Mesendoderm (in vitro differentiated cells): ENCODE results near the gene RAI14.
"Not testable (repeated sequence)": the region's sequence is repeated elsewhere in the genome, so short reads cannot be mapped to it uniquely, and the experiment has no call there.

ENCODE experiments used
- DNase-seq: peaks from one replicate; pipeline ENCODE4 v3.0.0; 2013
- H2AK5ac ChIP-seq: 2 replicates; pipeline ENCODE4 v1.6.1; 2013; ENCODE audit warnings: low read length, inconsistent platforms
- H2BK120ac ChIP-seq: 2 replicates; pipeline ENCODE4 v1.6.1; 2013; ENCODE audit warnings: low read depth, mild to moderate bottlenecking, low read length, moderate library complexity, mixed read lengths
- H2BK15ac ChIP-seq: replicated peaks from 2 replicates; pipeline ENCODE4 v1.6.1; 2013; ENCODE audit warnings: low read depth, mild to moderate bottlenecking, moderate library complexity
- H2BK5ac ChIP-seq: 2 replicates; pipeline ENCODE4 v1.6.1; 2013; ENCODE audit warnings: low read length, inconsistent platforms
- H3K18ac ChIP-seq: 2 replicates; pipeline ENCODE4 v1.6.1; 2013; ENCODE audit warnings: mild to moderate bottlenecking, low read length, mixed read lengths
- H3K23ac ChIP-seq: one replicate; pipeline ENCODE4 v1.6.1; 2013; ENCODE audit warnings: low read length
- H3K27ac ChIP-seq: 2 replicates; pipeline ENCODE4 v1.5.1; 2013; ENCODE audit warnings: low read depth, mild to moderate bottlenecking, inconsistent platforms, low read length, moderate library complexity
- H3K27me3 ChIP-seq: 2 replicates; pipeline ENCODE4 v1.6.1; 2013; ENCODE audit warnings: low read length, control low read depth, mild to moderate bottlenecking, inconsistent platforms; ENCODE audit not compliant: insufficient read depth, poor library complexity
- H3K36me3 ChIP-seq: 2 replicates; pipeline ENCODE4 v1.6.1; 2013; ENCODE audit warnings: low read length, inconsistent platforms; ENCODE audit not compliant: control insufficient read depth, insufficient read depth
- H3K4ac ChIP-seq: one replicate; pipeline ENCODE4 v1.6.1; 2013; ENCODE audit warnings: low read depth, mild to moderate bottlenecking, low read length, moderate library complexity
- H3K4me1 ChIP-seq: 2 replicates; pipeline ENCODE4 v1.6.1; 2013; ENCODE audit warnings: low read depth, low read length, inconsistent platforms; ENCODE audit not compliant: control insufficient read depth
- H3K4me2 ChIP-seq: 2 replicates; pipeline ENCODE4 v1.6.1; 2013; ENCODE audit warnings: low read length
- H3K4me3 ChIP-seq: 2 replicates; pipeline ENCODE4 v1.5.1; 2013; ENCODE audit warnings: mild to moderate bottlenecking, low read length
- H3K56ac ChIP-seq: one replicate; pipeline ENCODE4 v1.6.1; 2013; ENCODE audit warnings: low read length
- H3K79me1 ChIP-seq: 2 replicates; pipeline ENCODE4 v1.6.1; 2013; ENCODE audit warnings: low read length, inconsistent platforms
- H3K79me2 ChIP-seq: 2 replicates; pipeline ENCODE4 v1.6.1; 2013; ENCODE audit warnings: mild to moderate bottlenecking, low read length; ENCODE audit not compliant: control insufficient read depth, insufficient read depth
- H3K9ac ChIP-seq: 2 replicates; pipeline ENCODE4 v1.6.1; 2013; ENCODE audit warnings: low read length, inconsistent platforms
- H4K5ac ChIP-seq: one replicate; pipeline ENCODE4 v1.6.1; 2013; ENCODE audit warnings: low read length
- H4K8ac ChIP-seq: one replicate; pipeline ENCODE4 v1.6.1; 2013; ENCODE audit warnings: low read depth, mild to moderate bottlenecking, control low read depth, low read length, moderate library complexity
- WGBS: extraction: QIAGEN DNeasy Blood & Tissue Kit; methylation state at CpG from one replicate; pipeline ENCODE4 v1.1.7; 2013; ENCODE audit warnings: low lambda C conversion rate, missing lambda C conversion rate; ENCODE audit not compliant: insufficient coverage; ENCODE audit errors: extremely low coverage; 5-methylcytosine and 5-hydroxymethylcytosine counted together

RAI14 gene

DNA sequence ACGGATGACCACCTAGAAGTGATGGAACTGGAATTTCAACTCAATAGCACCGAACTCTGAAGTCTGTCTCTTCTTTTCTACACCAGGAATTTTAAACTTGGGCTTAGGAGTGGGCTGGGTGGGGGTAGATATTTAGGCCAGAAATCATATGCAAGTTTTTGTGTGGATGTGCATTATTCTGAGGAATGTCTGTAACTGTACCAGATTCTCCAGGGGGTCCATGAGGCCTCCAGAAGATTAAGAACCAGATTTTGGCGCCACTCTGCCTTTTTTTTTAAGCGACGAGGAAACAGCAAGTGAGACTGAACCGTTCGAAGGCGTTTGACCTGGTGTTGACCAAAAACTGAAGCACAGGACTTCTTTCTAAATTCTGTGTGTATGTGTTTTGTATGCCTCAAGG is 94.1 kb downstream of the RAI14 start:
- peaks cover 10% of the 10 kb centered on the region for H3K79me1 ChIP-seq
- H3K18ac ChIP-seq, result no peak overlapping the region
- H3K4ac ChIP-seq, result no peak overlapping the region
- no peak overlapping the region for H4K5ac ChIP-seq
- no peak overlapping the region for H2AK5ac ChIP-seq
- H3K9ac ChIP-seq, result no peak overlapping the region
- H2BK15ac ChIP-seq, result no peak overlapping the region
- H3K27me3 ChIP-seq, result no peaks in the 10 kb centered on the region
- H3K36me3 ChIP-seq, result no peaks in the 10 kb centered on the region
- no peak overlapping the region for H3K56ac ChIP-seq
- no peak overlapping the region for H2BK5ac ChIP-seq
- no peak overlapping the region for H3K4me2 ChIP-seq
- no peak overlapping the region for H3K27ac ChIP-seq
- H3K23ac ChIP-seq, result no peak overlapping the region
- no peak overlapping the region for H3K4me3 ChIP-seq
- no peak for DNase-seq
- no peak overlapping the region for H4K8ac ChIP-seq
- no peak overlapping the region for H2BK120ac ChIP-seq
- H3K79me2 ChIP-seq, result peaks cover 19% of the 10 kb centered on the region
- no CpG with 5 or more reads among the region's 8 CpGs for WGBS
- no peaks in the 10 kb centered on the region for H3K4me1 ChIP-seq

DNA sequence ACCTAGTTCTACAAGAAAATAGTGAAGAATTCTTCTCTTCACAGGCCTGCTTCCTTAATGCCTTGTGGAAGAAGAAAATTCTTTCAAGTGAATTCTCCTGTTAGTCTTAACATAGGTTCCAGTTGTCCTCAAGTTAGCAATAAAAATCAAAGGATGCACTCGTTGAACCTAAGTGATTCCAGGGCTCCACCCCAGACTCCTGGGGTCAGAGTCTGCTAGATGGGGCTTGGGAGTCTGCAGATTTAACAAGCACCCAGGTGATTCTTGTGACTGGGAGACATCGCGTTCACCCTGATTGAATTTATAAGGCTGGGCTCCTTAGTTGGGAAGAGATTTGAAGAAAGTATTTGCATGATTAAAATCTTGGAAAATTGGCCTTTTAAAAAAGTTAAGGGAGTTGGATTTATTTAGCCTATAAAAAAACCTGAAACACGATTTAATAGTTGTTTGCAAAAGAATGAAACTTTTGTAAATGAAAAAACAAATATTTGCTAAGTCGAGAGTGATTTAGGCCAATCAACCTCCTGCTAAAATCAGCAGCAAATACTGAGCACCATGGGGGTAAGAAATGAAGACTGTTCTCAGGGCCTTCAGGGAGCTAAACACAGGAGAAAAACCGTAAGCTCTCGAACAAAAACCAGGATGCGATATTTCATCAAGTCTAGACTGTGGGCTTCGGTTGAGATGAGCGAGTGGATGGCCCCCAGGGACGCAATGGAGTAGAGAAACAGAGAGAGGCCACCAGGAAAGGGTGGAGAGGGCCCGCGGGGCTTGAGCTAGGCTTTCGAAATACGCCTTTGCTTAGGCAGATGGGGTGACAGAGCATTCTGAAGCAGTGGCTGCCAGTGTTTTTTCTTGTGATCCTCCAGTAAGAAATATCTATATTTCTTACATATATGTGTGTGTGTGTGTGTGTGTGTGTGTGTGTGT is 95.9 kb downstream of the RAI14 start:
- Histone ChIP-seq H3K56ac (no peak overlapping the region), H3K4me3 (no peak overlapping the region), H3K4me1 (no peaks in the 10 kb centered on the region), H2BK120ac (no peak overlapping the region), H2BK15ac (no peak overlapping the region), H3K27me3 (no peaks in the 10 kb centered on the region), H3K79me1 (peaks cover 13% of the 10 kb centered on the region), H3K18ac (no peak overlapping the region), H3K4ac (no peak overlapping the region), H3K9ac (no peak overlapping the region), H3K4me2 (no peak overlapping the region), H2BK5ac (no peak overlapping the region), H3K27ac (no peak overlapping the region), H2AK5ac (no peak overlapping the region), H4K5ac (no peak overlapping the region), H3K23ac (no peak overlapping the region), H3K79me2 (peaks cover 18% of the 10 kb centered on the region), H4K8ac (peak overlapping the region; percentile 56), H3K36me3 (no peaks in the 10 kb centered on the region)
- no CpG with 5 or more reads among the region's 15 CpGs for WGBS
- no peak for DNase-seq

DNA sequence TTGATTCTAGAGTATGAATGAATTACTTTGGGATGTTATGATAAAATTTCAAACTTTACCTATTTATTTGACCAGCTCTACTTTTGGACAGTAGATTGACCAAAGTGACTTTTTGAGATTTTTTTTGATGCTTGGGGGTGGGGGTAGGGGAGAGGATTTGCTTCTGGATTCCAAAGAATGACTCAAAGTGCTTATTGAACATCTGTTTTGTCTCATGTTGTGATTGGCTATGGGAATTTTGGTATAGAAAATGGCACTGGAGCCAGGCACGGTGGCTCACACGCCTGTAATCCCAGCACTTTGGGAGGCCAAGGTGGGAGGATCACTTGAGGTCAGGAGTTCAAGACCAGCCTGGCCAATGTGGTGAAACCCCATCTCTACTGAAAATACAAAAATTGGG is 97.1 kb downstream of the RAI14 start:
- not testable (repeated sequence) for H2BK15ac ChIP-seq, H3K27ac ChIP-seq, H3K27me3 ChIP-seq, H3K4me2 ChIP-seq, H2BK5ac ChIP-seq, H3K56ac ChIP-seq, H2BK120ac ChIP-seq, H3K23ac ChIP-seq, H3K4ac ChIP-seq, H2AK5ac ChIP-seq, DNase-seq, H3K18ac ChIP-seq, H3K79me1 ChIP-seq, H3K9ac ChIP-seq, H3K4me3 ChIP-seq, H4K5ac ChIP-seq, H3K4me1 ChIP-seq, H4K8ac ChIP-seq, H3K36me3 ChIP-seq
- peaks cover 13% of the 10 kb centered on the region for H3K79me2 ChIP-seq
- WGBS, result no CpG with 5 or more reads among the region's 2 CpGs

DNA sequence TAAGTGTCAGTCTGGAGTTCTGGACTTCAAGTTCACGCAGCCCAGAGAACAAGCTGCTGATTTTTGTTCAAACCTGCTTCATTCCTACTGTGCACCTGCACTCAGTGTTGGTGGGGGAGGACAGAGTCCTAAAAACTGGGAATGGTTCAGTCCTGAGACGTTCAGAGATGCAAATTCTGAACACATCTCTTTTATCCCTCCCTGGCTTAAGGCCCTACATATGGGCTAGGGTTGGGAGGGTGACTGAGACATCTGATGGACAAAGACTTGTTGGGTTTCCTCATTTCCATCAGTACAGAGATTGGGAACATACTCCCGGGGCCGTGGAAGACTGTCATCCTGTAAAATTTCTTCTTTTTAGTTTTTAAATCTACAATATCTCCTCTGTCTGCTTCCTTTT is 99.8 kb downstream of the RAI14 start:
- no CpG with 5 or more reads among the region's 4 CpGs for WGBS
- no peaks in the 10 kb centered on the region for H3K4me1 ChIP-seq
- H3K79me2 ChIP-seq, result peaks cover 9% of the 10 kb centered on the region
- H3K79me1 ChIP-seq, result peaks cover 5% of the 10 kb centered on the region
- no peak overlapping the region for H2BK120ac ChIP-seq
- no peak overlapping the region for H3K4ac ChIP-seq
- no peaks in the 10 kb centered on the region for H3K36me3 ChIP-seq
- no peak overlapping the region for H3K23ac ChIP-seq
- H3K9ac ChIP-seq, result no peak overlapping the region
- no peak overlapping the region for H2BK5ac ChIP-seq
- H3K18ac ChIP-seq, result no peak overlapping the region
- no peak overlapping the region for H3K4me2 ChIP-seq
- H3K27me3 ChIP-seq, result no peaks in the 10 kb centered on the region
- no peak overlapping the region for H2BK15ac ChIP-seq
- no peak overlapping the region for H2AK5ac ChIP-seq
- H3K27ac ChIP-seq, result no peak overlapping the region
- no peak for DNase-seq
- H4K8ac ChIP-seq, result no peak overlapping the region
- no peak overlapping the region for H3K4me3 ChIP-seq
- no peak overlapping the region for H3K56ac ChIP-seq
- H4K5ac ChIP-seq, result no peak overlapping the region

DNA sequence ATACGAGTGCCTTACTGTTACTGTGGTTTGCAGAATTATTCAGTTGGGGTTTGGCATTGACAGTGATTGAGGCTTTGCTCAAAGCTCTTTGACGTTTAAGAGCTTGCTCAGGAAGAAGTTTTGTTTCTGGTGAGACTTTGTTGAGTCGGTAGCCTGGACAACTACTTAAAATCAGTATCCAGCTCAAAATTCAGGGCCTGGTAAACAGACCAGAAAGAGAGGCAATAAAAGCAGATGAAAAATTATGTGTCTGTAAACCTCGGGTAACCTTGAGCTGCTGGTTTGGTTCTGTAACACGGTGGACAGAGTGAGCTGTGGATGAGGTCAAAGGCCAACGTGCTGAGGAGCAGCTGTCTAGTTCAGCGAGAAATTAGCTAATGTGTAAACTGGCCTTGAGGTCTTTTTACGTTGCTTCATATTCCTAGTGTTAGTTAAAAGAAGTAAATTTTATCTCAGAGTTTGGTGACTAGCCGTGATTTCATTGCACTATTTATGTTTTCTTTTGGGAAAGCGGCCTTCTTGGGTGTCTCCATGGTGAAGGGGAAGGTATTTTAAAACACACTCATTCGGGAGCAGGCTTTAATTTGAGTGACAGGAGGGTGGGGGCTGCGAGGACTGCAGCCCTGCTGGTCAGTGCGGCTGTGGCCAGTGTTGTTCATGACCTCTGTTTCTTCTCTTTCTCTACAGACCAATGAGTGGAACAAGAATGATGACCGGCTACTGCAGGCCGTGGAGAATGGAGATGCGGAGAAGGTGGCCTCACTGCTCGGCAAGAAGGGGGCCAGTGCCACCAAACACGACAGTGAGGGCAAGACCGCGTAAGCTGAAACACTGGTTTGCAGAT is 100.9 kb downstream of the RAI14 start:
- H2AK5ac ChIP-seq, result no peak overlapping the region
- H3K36me3 ChIP-seq, result no peaks in the 10 kb centered on the region
- no peak overlapping the region for H2BK120ac ChIP-seq
- no peak overlapping the region for H3K4me2 ChIP-seq
- no peaks in the 10 kb centered on the region for H3K4me1 ChIP-seq
- H3K4ac ChIP-seq, result no peak overlapping the region
- no peak overlapping the region for H3K4me3 ChIP-seq
- H3K56ac ChIP-seq, result no peak overlapping the region
- DNase-seq, result no peak
- H3K79me1 ChIP-seq, result peaks cover 6% of the 10 kb centered on the region
- no peak overlapping the region for H2BK5ac ChIP-seq
- no peaks in the 10 kb centered on the region for H3K27me3 ChIP-seq
- no peak overlapping the region for H3K23ac ChIP-seq
- no peak overlapping the region for H4K8ac ChIP-seq
- H3K79me2 ChIP-seq, result peaks cover 6% of the 10 kb centered on the region
- no peak overlapping the region for H3K18ac ChIP-seq
- H3K27ac ChIP-seq, result no peak overlapping the region
- H2BK15ac ChIP-seq, result no peak overlapping the region
- WGBS, result no CpG with 5 or more reads among the region's 20 CpGs
- no peak overlapping the region for H4K5ac ChIP-seq
- H3K9ac ChIP-seq, result no peak overlapping the region
